ENCODE measurements around the gene MLXIP. TPM values are rescaled to one million over a fixed set of nuclear protein-coding genes. Genes with fewer than 3 reads are reported as not detected.
"Not testable (repeated sequence)": the region's sequence is repeated elsewhere in the genome, so short reads cannot be mapped to it uniquely, and the experiment has no call there.

Gene MLXIP
- polyA plus RNA-seq, 1 experiment: 5.8 TPM

DNA sequence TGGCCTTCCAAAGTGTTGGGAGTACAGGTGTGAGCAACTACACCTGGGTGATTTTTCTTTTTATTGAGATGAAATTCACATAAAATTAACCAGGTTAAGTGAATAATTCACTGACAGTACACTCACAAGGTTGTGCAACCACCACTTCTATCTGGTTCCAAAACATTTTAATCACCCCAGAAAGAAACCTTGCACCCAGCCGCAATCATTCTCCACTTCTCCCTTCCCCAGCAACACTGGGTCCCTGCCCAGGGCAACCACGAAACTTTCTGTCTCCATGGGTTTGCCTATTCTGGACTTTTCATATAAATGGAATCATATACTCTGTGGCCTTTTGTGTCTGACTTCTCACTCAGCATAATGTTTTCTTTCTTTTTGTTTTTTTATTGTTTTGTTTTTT, 26.3 kb upstream of the MLXIP start:
- ChIA-PET CTCF (interaction anchor here (0.6 to 2.6 kb wide), 5 partner anchors 12 to 522 kb away, joined by 3 to 16 read pairs (median 4); no protein-coding TSS in a partner anchor), POLR2A (interaction anchor here (1.6 to 1.7 kb wide), 2 partner anchors 28 to 39 kb away, joined by 3 to 8 read pairs; no protein-coding TSS in a partner anchor)
- Histone ChIP-seq H3K27ac (ENCODE audit: low read depth, low read length) (no peak overlapping the region), H3K27me3 (ENCODE audit: control insufficient read depth, insufficient read depth, low read length) (no peaks in the 10 kb centered on the region), H3K4me3 (ENCODE audit: low read depth, low read length) (no peak overlapping the region), H3K9me3 (ENCODE audit: control insufficient read depth, insufficient read depth, low read length) (no peaks in the 10 kb centered on the region)
- TF ChIP-seq, protein P1, sequence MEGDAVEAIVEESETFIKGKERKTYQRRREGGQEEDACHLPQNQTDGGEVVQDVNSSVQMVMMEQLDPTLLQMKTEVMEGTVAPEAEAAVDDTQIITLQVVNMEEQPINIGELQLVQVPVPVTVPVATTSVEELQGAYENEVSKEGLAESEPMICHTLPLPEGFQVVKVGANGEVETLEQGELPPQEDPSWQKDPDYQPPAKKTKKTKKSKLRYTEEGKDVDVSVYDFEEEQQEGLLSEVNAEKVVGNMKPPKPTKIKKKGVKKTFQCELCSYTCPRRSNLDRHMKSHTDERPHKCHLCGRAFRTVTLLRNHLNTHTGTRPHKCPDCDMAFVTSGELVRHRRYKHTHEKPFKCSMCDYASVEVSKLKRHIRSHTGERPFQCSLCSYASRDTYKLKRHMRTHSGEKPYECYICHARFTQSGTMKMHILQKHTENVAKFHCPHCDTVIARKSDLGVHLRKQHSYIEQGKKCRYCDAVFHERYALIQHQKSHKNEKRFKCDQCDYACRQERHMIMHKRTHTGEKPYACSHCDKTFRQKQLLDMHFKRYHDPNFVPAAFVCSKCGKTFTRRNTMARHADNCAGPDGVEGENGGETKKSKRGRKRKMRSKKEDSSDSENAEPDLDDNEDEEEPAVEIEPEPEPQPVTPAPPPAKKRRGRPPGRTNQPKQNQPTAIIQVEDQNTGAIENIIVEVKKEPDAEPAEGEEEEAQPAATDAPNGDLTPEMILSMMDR (IDR thresholded peaks at IDR 0.05; ENCODE audit: low read depth, low read length): no peak
- DNase-seq (ENCODE audit: low read depth, low spot score): no peak

DNA sequence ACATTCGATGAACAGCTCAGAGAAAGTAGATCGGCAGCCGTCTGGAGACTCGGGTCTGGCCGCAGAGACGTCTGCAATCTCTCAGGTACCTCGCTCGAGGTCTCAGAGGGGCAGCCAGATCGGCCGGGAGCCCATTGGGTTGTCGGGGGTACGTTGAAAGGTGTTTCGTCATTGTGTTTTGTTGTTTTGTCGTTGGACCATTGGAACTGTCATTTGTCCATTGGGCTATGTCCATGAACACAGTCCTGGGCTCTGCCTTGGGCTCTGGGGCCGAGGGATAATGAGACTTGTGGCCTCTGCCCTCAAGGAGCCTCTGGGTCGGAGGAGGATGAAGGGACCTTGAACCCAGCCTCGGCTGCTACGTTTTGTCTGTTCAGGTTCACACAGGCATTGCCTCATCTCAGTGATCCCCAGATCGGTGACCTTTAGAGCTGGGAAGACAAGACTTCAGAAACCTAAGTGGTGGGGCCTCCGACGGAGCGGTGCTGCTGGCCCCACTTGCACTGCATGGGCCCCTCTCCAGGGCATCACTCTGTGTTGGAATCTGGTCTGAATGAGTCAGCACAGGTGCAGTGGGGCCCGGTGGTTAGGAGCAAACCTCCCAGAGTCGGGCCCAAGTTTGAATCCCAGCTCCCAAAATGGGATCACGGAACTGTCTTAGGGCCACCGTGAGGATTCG, 23.6 kb upstream of the MLXIP start:
- Histone ChIP-seq H3K4me3 (ENCODE audit: low read depth, low read length) (no peak overlapping the region), H3K27me3 (ENCODE audit: control insufficient read depth, insufficient read depth, low read length) (no peaks in the 10 kb centered on the region), H3K9me3 (ENCODE audit: control insufficient read depth, insufficient read depth, low read length) (no peaks in the 10 kb centered on the region), H3K27ac (ENCODE audit: low read depth, low read length) (no peak overlapping the region)
- TF ChIP-seq, protein P1 (IDR thresholded peaks at IDR 0.05; ENCODE audit: low read depth, low read length): no peak
- CTCF ChIA-PET: interaction anchor here (0.7 to 7.6 kb wide), 26 partner anchors 8 to 259 kb away, joined by 3 to 106 read pairs (median 4); no protein-coding TSS in a partner anchor
- POLR2A ChIA-PET: interaction anchor here (0.6 to 1.3 kb wide), 3 partner anchors 14 to 82 kb away, joined by 3 to 6 read pairs (median 3); partner anchors contain the start of gene MLXIP
- DNase-seq (ENCODE audit: low read depth, low spot score): no peak

DNA sequence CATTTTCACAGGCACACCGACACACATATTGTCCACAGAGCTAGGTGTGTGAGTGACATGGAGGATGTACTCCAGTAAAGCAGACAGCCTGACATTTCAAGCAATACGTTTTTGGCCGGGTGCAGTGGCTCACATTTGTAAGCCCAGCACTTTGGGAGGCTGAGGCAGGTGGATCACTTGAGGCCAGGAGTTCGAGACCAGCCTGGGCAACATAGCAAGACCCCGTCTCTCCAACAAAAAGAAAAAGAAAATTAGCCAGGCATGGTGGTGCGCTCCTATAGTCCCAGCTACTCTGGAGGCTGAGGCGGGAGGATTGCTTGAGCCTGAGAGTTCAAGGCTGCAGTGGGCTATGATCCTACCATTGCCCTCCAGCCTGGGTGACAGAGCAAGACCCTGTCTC, 22.1 kb upstream of the MLXIP start:
- ChIA-PET CTCF (interaction anchor here (0.6 to 7.6 kb wide), 2 partner anchors 68 to 561 kb away, joined by 6 to 106 read pairs; no protein-coding TSS in a partner anchor), POLR2A (interaction anchor here (0.6 kb wide), 1 partner anchor 70 kb away, joined by 6 read pairs; no protein-coding TSS in a partner anchor)
- DNase-seq (ENCODE audit: low read depth, low spot score); H3K27ac ChIP-seq (ENCODE audit: low read depth, low read length); H3K9me3 ChIP-seq (ENCODE audit: control insufficient read depth, insufficient read depth, low read length); H3K27me3 ChIP-seq (ENCODE audit: control insufficient read depth, insufficient read depth, low read length); H3K4me3 ChIP-seq (ENCODE audit: low read depth, low read length): not testable (repeated sequence)

DNA sequence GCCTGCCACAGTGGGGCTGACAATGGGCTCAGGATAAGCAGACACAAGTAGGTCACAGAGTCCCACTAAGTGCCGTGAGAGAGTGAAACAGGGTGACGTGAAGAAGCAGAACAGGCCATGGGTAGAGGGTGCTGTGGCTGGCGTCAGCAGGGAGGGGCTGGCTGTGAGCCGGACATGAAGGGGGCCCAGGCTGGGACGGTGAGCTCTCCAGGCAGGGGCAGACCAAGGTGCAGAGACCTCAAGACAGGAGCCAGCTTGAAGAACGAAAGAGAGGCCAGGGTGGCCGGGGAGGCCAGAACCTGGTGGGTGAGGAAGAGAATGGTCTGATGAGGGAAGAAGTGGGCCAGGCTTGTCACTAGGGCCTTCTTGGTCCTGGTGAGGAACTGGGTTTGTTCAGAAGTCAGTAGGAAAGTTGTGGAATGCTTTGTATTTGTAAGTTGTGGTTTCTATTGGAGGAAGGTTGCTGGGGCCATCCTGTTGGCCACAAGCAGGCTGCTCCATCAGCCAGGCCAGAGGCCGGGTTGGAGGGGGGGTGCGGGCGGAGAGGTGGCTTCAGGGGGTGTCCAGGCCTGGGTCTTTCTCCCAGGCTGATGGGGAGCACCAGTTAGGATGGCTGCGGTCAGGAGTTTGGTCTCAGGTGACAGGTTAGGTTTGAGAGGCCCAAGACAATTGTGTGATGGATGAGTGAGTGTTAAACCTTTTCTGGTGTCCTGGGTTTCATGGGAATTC, 21.4 kb upstream of the MLXIP start:
- POLR2A ChIA-PET: no interaction called here
- Histone ChIP-seq H3K27me3 (ENCODE audit: control insufficient read depth, insufficient read depth, low read length) (no peaks in the 10 kb centered on the region), H3K9me3 (ENCODE audit: control insufficient read depth, insufficient read depth, low read length) (no peaks in the 10 kb centered on the region), H3K4me3 (ENCODE audit: low read depth, low read length) (no peak overlapping the region), H3K27ac (ENCODE audit: low read depth, low read length) (no peak overlapping the region)
- CTCF ChIA-PET: interaction anchor here (7.6 kb wide), 1 partner anchor 67 kb away, joined by 106 read pairs; no protein-coding TSS in a partner anchor
- TF ChIP-seq, protein P1 (IDR thresholded peaks at IDR 0.05; ENCODE audit: low read depth, low read length): no peak
- no peak for DNase-seq (ENCODE audit: low read depth, low spot score)

DNA sequence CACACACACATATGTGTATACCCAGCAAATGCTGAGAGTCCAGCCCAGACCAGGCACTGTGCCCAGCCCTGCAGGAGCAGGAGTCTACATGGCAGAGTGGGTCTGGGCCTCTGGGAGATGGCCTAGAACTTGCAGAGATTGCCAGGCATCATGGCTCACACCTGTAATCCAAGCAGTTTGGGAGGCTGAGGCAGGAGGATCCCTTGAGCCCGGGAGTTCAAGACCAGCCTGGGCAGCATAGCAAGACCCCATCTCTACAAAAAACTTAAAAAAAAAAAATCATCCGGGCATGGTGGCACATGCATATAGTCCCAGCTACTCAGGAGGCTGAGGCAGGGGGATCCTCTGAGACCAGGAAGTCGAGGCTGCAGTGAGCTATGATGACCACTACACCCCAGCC, 20.8 kb upstream of the MLXIP start:
- Histone ChIP-seq H3K4me3 (ENCODE audit: low read depth, low read length) (no peak overlapping the region), H3K27ac (ENCODE audit: low read depth, low read length) (no peak overlapping the region), H3K27me3 (ENCODE audit: control insufficient read depth, insufficient read depth, low read length) (no peaks in the 10 kb centered on the region), H3K9me3 (ENCODE audit: control insufficient read depth, insufficient read depth, low read length) (no peaks in the 10 kb centered on the region)
- CTCF ChIA-PET: interaction anchor here (7.6 kb wide), 1 partner anchor 66 kb away, joined by 106 read pairs; no protein-coding TSS in a partner anchor
- TF ChIP-seq, protein P1 (IDR thresholded peaks at IDR 0.05; ENCODE audit: low read depth, low read length): no peak
- POLR2A ChIA-PET: no interaction called here
- DNase-seq (ENCODE audit: low read depth, low spot score): no peak
